Measurements from ENCODE around the gene HRH3. TPM values are rescaled to one million over a fixed set of nuclear protein-coding genes. Genes with fewer than 3 reads are reported as not detected.
A peak's percentile ranks its signal among the peaks of the same experiment; 100 is the strongest.

The HRH3 gene
- not detected for total RNA-seq
- not detected for polyA plus RNA-seq

DNA sequence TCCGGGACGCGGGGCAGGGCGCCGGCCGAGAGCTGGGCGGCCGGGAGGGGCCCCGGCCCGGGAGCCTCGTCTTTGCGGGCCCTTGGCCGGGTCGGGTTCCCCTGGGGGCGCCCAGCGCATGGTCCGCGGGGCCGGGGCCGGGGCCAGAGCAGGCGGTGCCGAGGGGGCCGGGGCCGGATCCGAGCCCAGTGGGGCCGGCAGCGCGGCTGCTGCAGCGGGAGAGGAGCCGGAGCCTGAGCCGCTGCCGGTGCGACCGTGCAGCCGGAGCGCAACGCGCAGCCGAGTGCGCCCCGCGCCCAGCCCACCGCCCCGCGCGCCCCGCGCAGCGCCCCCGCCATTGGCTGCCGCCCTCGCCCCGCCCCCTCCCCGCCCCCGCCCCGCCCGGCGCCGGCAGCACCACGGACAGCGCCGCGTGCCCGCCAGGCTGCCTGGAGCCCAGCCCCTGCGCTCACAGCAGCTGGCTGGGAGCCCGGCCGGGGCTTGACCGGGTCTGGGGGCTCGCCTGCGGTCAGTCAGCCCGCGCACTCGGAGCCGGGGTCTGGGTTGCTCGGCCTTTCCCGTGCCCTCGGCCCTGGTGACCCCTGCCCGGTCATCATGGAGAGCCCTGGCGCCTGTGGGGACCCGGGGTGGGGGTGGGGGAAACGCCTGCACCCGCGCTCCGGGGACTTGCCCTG is at the start of gene HRH3:
Gene HRH3, minus strand, starts transcription at position 287 of the 674 bp plus-strand sequence. CDS start 308 bp downstream, outside the sequence.
- H3K27me3 ChIP-seq (ENCODE audit: insufficient read depth, low read length, poor library complexity, severe bottlenecking) = peaks cover 34% of the 10 kb centered on the region
- H3K9me3 Mint-ChIP-seq = no peaks in the 10 kb centered on the region

DNA sequence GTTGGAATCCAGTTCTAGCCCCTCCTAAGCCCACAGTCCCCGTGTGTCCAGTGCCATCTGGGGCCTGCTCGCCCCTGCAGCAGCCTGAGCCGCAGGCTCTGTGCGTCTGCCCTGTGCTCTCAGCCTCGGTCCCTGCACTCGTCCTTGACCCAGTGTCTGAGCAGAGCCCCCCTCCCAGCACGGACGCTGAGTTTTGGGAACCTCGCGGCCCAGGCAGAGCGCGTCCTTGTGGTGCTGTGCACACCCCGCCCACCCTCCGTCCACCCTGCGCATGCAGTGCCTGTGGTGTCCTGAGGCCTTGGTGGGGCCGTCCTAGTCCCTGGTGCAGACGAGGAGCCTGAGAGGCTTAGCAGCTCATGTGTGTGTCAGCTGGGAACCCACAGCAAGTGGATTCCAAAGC is 49.8 kb upstream of the HRH3 start:
- DNase-seq = no peak
- Mint-ChIP-seq H3K27me3 (no peaks in the 10 kb centered on the region), H3K4me3 (no peak overlapping the region), H3K27ac (no peak overlapping the region), H3K4me1 (peaks cover 0 to 4% (median 0%) of the 10 kb centered on the region in 3 donors), H3K9me3 (no peaks in the 10 kb centered on the region), H3K36me3 (peaks cover 6 to 70% (median 20%) of the 10 kb centered on the region in 3 donors)
- H3K9me3 ChIP-seq (ENCODE audit: low read length) = no peaks in the 10 kb centered on the region
- POLR2A ChIA-PET = no interaction called here
- CTCF ChIA-PET = no interaction called here
- H3K4me3 ChIP-seq (ENCODE audit: low read length) = no peak overlapping the region
- peaks cover 24% of the 10 kb centered on the region for H3K36me3 ChIP-seq (ENCODE audit: insufficient read depth, low read length)
- no peaks in the 10 kb centered on the region for H3K27me3 ChIP-seq (ENCODE audit: insufficient read depth, low read length, poor library complexity, severe bottlenecking)
- no peak overlapping the region for H3K27ac ChIP-seq (ENCODE audit: low read depth, low read length)
- no peaks in the 10 kb centered on the region for H3K4me1 ChIP-seq (ENCODE audit: insufficient read depth, low read length)

More for the DNA sequence above, at the start of gene HRH3:
- H3K4me1 Mint-ChIP-seq = peaks cover 0 to 3% (median 0%) of the 10 kb centered on the region in 3 donors
- H3K4me3 ChIP-seq (ENCODE audit: low read length) = no peak within 1 kb of the TSS
- peak within 1 kb of the TSS in 6 of 7 donors; percentile 29 to 54 (median 49) for H3K4me3 Mint-ChIP-seq
- no peaks in the 10 kb centered on the region for H3K36me3 Mint-ChIP-seq
- H3K9me3 ChIP-seq (ENCODE audit: low read length) = no peaks in the 10 kb centered on the region
- no peaks in the 10 kb centered on the region for H3K36me3 ChIP-seq (ENCODE audit: insufficient read depth, low read length)
- H3K27me3 Mint-ChIP-seq = peaks cover 34 to 38% of the 10 kb centered on the region in 2 donors
- ChIA-PET POLR2A (no interaction called here), CTCF (no interaction called here)
- no peaks in the 10 kb centered on the region for H3K4me1 ChIP-seq (ENCODE audit: insufficient read depth, low read length)
- peak in 4 of 5 donors; percentile 22 to 49 (median 24) for DNase-seq
- peak within 1 kb of the TSS in 1 of 8 donors; percentile 67 for H3K27ac Mint-ChIP-seq
- H3K27ac ChIP-seq (ENCODE audit: low read depth, low read length) = no peak within 1 kb of the TSS

DNA sequence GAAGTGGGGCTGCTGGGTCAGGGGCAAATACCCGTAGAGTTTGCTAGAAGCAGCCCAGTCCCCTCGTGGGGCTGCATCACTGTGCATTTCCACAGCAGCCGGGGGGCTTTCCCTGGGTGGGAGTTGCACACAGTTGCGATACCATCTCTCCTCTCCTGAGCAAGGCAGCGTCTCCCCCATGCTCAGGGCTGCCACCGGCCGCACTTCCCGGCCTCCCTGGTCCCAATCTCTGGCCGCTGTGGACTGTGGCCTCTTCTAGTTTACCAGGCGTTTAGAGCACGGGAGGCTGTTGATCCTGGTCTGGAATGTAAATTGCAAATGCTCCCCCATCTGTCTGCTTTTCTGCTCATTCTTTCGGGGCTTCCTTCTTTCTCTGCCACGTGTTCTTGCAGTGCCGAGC is 49.3 kb upstream of the HRH3 start:
- peaks cover 0 to 4% (median 0%) of the 10 kb centered on the region in 3 donors for H3K4me1 Mint-ChIP-seq
- peaks cover 9 to 70% (median 23%) of the 10 kb centered on the region in 3 donors for H3K36me3 Mint-ChIP-seq
- POLR2A ChIA-PET = no interaction called here
- CTCF ChIA-PET = no interaction called here
- no peaks in the 10 kb centered on the region for H3K27me3 Mint-ChIP-seq
- H3K4me3 Mint-ChIP-seq = no peak overlapping the region
- Histone ChIP-seq H3K27me3 (ENCODE audit: insufficient read depth, low read length, poor library complexity, severe bottlenecking) (no peaks in the 10 kb centered on the region), H3K9me3 (ENCODE audit: low read length) (no peaks in the 10 kb centered on the region), H3K27ac (ENCODE audit: low read depth, low read length) (no peak overlapping the region), H3K36me3 (ENCODE audit: insufficient read depth, low read length) (peaks cover 29% of the 10 kb centered on the region), H3K4me3 (ENCODE audit: low read length) (no peak overlapping the region), H3K4me1 (ENCODE audit: insufficient read depth, low read length) (no peaks in the 10 kb centered on the region)
- peak overlapping the region in 1 of 8 donors; percentile 38 for H3K27ac Mint-ChIP-seq
- no peak for DNase-seq
- H3K9me3 Mint-ChIP-seq = no peaks in the 10 kb centered on the region

DNA sequence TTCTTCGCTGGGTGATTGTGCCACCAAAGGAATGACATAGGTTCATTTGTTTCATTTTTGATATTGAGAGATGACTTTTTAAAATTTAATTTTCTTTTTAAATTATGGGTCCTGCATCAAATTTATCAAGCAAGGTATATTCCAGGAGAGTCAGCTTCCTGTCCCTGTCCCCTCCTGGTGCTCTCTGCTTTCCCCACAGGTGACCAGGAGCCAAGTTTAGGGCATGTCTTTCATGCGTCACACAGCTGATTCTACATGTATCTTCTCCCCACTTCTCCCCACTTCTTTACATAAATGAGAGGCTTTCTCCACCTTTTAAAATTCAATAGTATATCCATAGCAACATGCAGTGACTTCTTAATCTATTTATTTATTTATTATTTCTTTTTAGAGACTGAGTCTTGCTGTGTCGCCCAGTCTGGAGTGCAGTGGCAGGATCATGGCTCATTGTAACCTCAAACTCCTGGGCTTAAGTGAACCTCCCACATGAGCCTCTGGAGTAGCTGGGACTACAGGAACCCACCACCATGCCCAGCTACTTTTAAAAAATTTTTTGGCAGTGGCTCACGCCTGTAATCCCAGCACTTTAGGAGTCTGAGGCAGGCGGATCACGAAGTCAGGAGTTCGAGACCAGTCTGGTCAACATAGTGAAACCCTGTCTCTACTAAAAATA is 48.3 kb upstream of the HRH3 start:
- Histone ChIP-seq H3K4me3 (ENCODE audit: low read length) (no peak overlapping the region), H3K27ac (ENCODE audit: low read depth, low read length) (no peak overlapping the region), H3K27me3 (ENCODE audit: insufficient read depth, low read length, poor library complexity, severe bottlenecking) (no peaks in the 10 kb centered on the region), H3K4me1 (ENCODE audit: insufficient read depth, low read length) (no peaks in the 10 kb centered on the region), H3K36me3 (ENCODE audit: insufficient read depth, low read length) (peaks cover 23% of the 10 kb centered on the region), H3K9me3 (ENCODE audit: low read length) (no peaks in the 10 kb centered on the region)
- CTCF ChIA-PET = no interaction called here
- peaks cover 0 to 2% (median 0%) of the 10 kb centered on the region in 3 donors for H3K4me1 Mint-ChIP-seq
- no peak overlapping the region for H3K4me3 Mint-ChIP-seq
- peak overlapping the region in 1 of 8 donors; percentile 15 for H3K27ac Mint-ChIP-seq
- H3K36me3 Mint-ChIP-seq = peaks cover 9 to 68% (median 20%) of the 10 kb centered on the region in 3 donors
- H3K27me3 Mint-ChIP-seq = no peaks in the 10 kb centered on the region
- DNase-seq = no peak
- POLR2A ChIA-PET = no interaction called here
- H3K9me3 Mint-ChIP-seq = no peaks in the 10 kb centered on the region

DNA sequence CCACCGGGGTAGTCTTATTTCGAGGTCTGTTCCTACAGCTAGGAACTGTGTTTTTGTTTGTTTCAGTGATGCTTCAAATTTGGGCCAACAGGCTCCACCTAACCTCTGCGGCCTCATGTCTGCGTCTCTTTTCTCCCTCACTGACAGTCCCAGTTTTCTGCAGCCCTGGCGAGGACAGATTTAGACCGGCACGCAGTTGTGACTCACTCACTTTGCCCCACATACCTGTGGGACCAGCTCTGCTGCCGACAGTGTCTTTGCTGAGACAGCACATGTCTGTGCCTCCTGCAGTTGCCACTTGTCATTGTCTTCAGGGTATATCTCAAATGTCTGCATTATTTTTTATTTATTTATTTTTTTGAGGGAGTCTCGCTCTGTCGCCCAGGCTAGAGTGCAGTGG is 47.5 kb upstream of the HRH3 start:
- H3K4me3 ChIP-seq (ENCODE audit: low read length) = no peak overlapping the region
- peaks cover 0 to 2% (median 0%) of the 10 kb centered on the region in 3 donors for H3K4me1 Mint-ChIP-seq
- H3K36me3 ChIP-seq (ENCODE audit: insufficient read depth, low read length) = peaks cover 24% of the 10 kb centered on the region
- H3K36me3 Mint-ChIP-seq = peaks cover 9 to 68% (median 15%) of the 10 kb centered on the region in 3 donors
- H3K27ac ChIP-seq (ENCODE audit: low read depth, low read length) = no peak overlapping the region
- no peaks in the 10 kb centered on the region for H3K27me3 Mint-ChIP-seq
- H3K27ac Mint-ChIP-seq = no peak overlapping the region
- no peaks in the 10 kb centered on the region for H3K27me3 ChIP-seq (ENCODE audit: insufficient read depth, low read length, poor library complexity, severe bottlenecking)
- no peaks in the 10 kb centered on the region for H3K9me3 Mint-ChIP-seq
- POLR2A ChIA-PET = no interaction called here
- CTCF ChIA-PET = interaction anchor here (0.7 kb wide), 1 partner anchor 233 kb away, joined by 3 read pairs; no protein-coding TSS in a partner anchor
- no peaks in the 10 kb centered on the region for H3K9me3 ChIP-seq (ENCODE audit: low read length)
- H3K4me1 ChIP-seq (ENCODE audit: insufficient read depth, low read length) = no peaks in the 10 kb centered on the region
- H3K4me3 Mint-ChIP-seq = no peak overlapping the region
- DNase-seq = no peak

DNA sequence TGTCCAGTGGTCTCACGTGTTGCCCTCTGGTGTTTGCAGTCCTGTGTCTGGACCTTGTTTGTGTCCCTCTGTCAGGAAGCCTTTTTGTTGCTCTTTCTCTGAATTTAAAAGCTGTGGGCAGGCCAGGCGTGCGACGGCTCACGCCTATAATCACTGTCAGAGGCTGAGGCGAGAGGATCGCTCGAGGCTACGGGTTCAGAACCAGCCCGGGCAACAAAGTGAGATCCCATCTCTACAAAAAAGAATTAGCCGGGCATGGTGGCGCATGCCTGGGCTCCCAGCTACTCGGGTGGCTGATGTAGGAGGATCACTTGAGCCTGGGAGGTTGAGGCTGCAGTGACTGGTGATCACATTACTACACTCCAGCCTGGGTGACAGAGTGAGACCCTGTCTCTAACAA is 46.8 kb upstream of the HRH3 start:
- H3K4me1 Mint-ChIP-seq = peaks cover 0 to 3% (median 0%) of the 10 kb centered on the region in 3 donors
- H3K36me3 ChIP-seq (ENCODE audit: insufficient read depth, low read length) = peaks cover 24% of the 10 kb centered on the region
- H3K9me3 ChIP-seq (ENCODE audit: low read length) = no peaks in the 10 kb centered on the region
- no peak overlapping the region for H3K27ac ChIP-seq (ENCODE audit: low read depth, low read length)
- H3K27ac Mint-ChIP-seq = no peak overlapping the region
- no peak for DNase-seq
- ChIA-PET POLR2A (no interaction called here), CTCF (no interaction called here)
- H3K4me1 ChIP-seq (ENCODE audit: insufficient read depth, low read length) = no peaks in the 10 kb centered on the region
- H3K4me3 Mint-ChIP-seq = no peak overlapping the region
- no peaks in the 10 kb centered on the region for H3K27me3 ChIP-seq (ENCODE audit: insufficient read depth, low read length, poor library complexity, severe bottlenecking)
- H3K36me3 Mint-ChIP-seq = peaks cover 9 to 67% (median 16%) of the 10 kb centered on the region in 3 donors
- H3K4me3 ChIP-seq (ENCODE audit: low read length) = no peak overlapping the region
- no peaks in the 10 kb centered on the region for H3K9me3 Mint-ChIP-seq
- no peaks in the 10 kb centered on the region for H3K27me3 Mint-ChIP-seq

DNA sequence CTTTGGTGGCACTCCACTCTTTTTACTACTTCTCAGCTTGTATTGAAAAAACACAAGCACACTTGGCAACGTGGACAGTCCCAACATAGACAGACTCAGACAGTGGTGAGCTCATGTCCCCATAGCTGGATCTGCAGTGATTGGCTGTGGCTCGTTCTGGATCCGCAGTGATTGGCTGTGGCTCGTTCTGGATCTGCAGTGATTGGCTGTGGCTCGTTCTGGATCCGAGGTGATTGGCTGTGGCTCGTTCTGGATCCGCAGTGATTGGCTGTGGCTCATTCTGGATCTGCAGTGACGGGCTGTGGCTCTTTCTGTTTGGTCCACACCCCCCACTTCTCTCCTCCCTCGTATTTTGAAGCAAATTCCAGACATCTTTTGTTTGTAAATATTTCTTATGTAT is 46.3 kb upstream of the HRH3 start:
- Mint-ChIP-seq H3K4me1 (peaks cover 0 to 3% (median 0%) of the 10 kb centered on the region in 3 donors), H3K27ac (peak overlapping the region in 1 of 8 donors; percentile 38), H3K27me3 (no peaks in the 10 kb centered on the region), H3K9me3 (no peaks in the 10 kb centered on the region), H3K36me3 (peaks cover 9 to 67% (median 16%) of the 10 kb centered on the region in 3 donors), H3K4me3 (no peak overlapping the region)
- H3K4me3 ChIP-seq (ENCODE audit: low read length) = no peak overlapping the region
- H3K27me3 ChIP-seq (ENCODE audit: insufficient read depth, low read length, poor library complexity, severe bottlenecking) = no peaks in the 10 kb centered on the region
- H3K9me3 ChIP-seq (ENCODE audit: low read length) = no peaks in the 10 kb centered on the region
- H3K36me3 ChIP-seq (ENCODE audit: insufficient read depth, low read length) = peaks cover 24% of the 10 kb centered on the region
- POLR2A ChIA-PET = no interaction called here
- DNase-seq = no peak
- CTCF ChIA-PET = interaction anchor here (1.9 kb wide), 1 partner anchor 40 kb away, joined by 4 read pairs; no protein-coding TSS in a partner anchor
- no peak overlapping the region for H3K27ac ChIP-seq (ENCODE audit: low read depth, low read length)
- no peaks in the 10 kb centered on the region for H3K4me1 ChIP-seq (ENCODE audit: insufficient read depth, low read length)

DNA sequence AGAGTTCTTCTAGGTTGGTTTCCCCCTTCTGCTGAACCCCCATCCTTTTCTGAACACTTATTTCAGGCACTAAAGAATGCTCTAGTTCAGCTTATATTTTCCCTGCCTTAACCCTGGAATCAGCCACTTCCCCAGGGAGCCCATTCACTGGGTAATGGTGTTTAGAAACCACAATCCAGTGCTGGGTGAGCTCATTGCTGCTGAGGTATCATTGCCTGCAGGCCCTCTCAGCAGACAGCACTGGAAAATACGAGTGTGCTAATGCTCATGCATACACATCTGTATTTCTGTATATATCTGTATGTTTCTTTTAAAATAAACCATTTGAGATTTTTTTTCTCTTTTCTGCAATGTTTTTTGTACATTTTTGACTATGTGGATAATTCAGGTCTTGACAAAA is 45.3 kb upstream of the HRH3 start:
- H3K36me3 ChIP-seq (ENCODE audit: insufficient read depth, low read length) = peaks cover 27% of the 10 kb centered on the region
- POLR2A ChIA-PET = no interaction called here

More for the DNA sequence above, 45.3 kb upstream of the HRH3 start:
- H3K27ac ChIP-seq (ENCODE audit: low read depth, low read length) = no peak overlapping the region
- peaks cover 9 to 73% (median 18%) of the 10 kb centered on the region in 3 donors for H3K36me3 Mint-ChIP-seq
- H3K4me1 ChIP-seq (ENCODE audit: insufficient read depth, low read length) = no peaks in the 10 kb centered on the region
- peaks cover 0 to 3% (median 0%) of the 10 kb centered on the region in 3 donors for H3K4me1 Mint-ChIP-seq
- no peaks in the 10 kb centered on the region for H3K27me3 ChIP-seq (ENCODE audit: insufficient read depth, low read length, poor library complexity, severe bottlenecking)
- no peak for DNase-seq
- H3K27me3 Mint-ChIP-seq = no peaks in the 10 kb centered on the region
- CTCF ChIA-PET = interaction anchor here (1.9 kb wide), 1 partner anchor 41 kb away, joined by 4 read pairs; no protein-coding TSS in a partner anchor
- no peak overlapping the region for H3K4me3 ChIP-seq (ENCODE audit: low read length)
- no peak overlapping the region for H3K4me3 Mint-ChIP-seq
- H3K9me3 ChIP-seq (ENCODE audit: low read length) = no peaks in the 10 kb centered on the region
- H3K27ac Mint-ChIP-seq = no peak overlapping the region
- H3K9me3 Mint-ChIP-seq = no peaks in the 10 kb centered on the region
